CMK (cell line): ENCODE results near the gene GSE1.

Experiments used
- DNase-seq: peaks from one replicate; pipeline ENCODE4 v3.0.0-alpha.2; 2010; ENCODE audit warnings: low read depth

GSE1 gene

GRCh38 chr16:85698459-85698891 is 85.4 kb downstream of the GSE1 start:
- no peak for DNase-seq

GRCh38 chr16:85698935-85699558 is 85.9 kb downstream of the GSE1 start:
- DNase-seq, result no peak

GRCh38 chr16:85699628-85700027 is 86.5 kb downstream of the GSE1 start:
- no peak for DNase-seq

GRCh38 chr16:85704011-85704410 is 90.9 kb downstream of the GSE1 start:
- DNase-seq, result no peak

GRCh38 chr16:85704900-85705846 is 92.1 kb downstream of the GSE1 start:
- no peak for DNase-seq

GRCh38 chr16:85706449-85707034 is 93.4 kb downstream of the GSE1 start:
- DNase-seq, result no peak

GRCh38 chr16:85707528-85708095 is 94.5 kb downstream of the GSE1 start:
- DNase-seq, result no peak

GRCh38 chr16:85708338-85708737 is 95.2 kb downstream of the GSE1 start:
- no peak for DNase-seq

GRCh38 chr16:85709766-85710585 is 96.9 kb downstream of the GSE1 start:
- no peak for DNase-seq

- no peak for DNase-seq
These were observed 97.6 kb downstream of the GSE1 start for GRCh38 chr16:85710732-85711131.

- no peak for DNase-seq
These were observed 99.0 kb downstream of the GSE1 start for GRCh38 chr16:85711982-85712587.

- DNase-seq, result no peak
These were observed 99.7 kb downstream of the GSE1 start for GRCh38 chr16:85712801-85713200.

GRCh38 chr16:85715169-85716021 is 102.3 kb downstream of the GSE1 start:
- DNase-seq, result no peak

GRCh38 chr16:85716022-85716679 is 103.0 kb downstream of the GSE1 start:
- DNase-seq, result peak; percentile 64

GRCh38 chr16:85716680-85717038 is 103.5 kb downstream of the GSE1 start:
- DNase-seq, result no peak

GRCh38 chr16:85717393-85718152 is 104.5 kb downstream of the GSE1 start:
- DNase-seq, result peak; percentile 26

- no peak for DNase-seq
These were observed 105.0 kb downstream of the GSE1 start for GRCh38 chr16:85718153-85718477.

- no peak for DNase-seq
These were observed 105.6 kb downstream of the GSE1 start for GRCh38 chr16:85718682-85719081.

- no peak for DNase-seq
These were observed 106.6 kb downstream of the GSE1 start for GRCh38 chr16:85719605-85720301.
